Ovary (tissue), 3 donors: ENCODE results near the gene COL18A1.

Experiments
- CTCF ChIP-seq, 3 donors: fragments of 450-650 bp in 2 of 3; fragments of 200-600 bp in 1 of 3; IDR thresholded peaks; one replicate each; pipeline versions ENCODE4 v1.5.1 to v1.8.0; 2016 to 2022; ENCODE audit warnings: antibody characterized with exemption in 3 of 3, mild to moderate bottlenecking in 1 of 3
- POLR2A ChIP-seq: fragments of 450-650 bp; IDR thresholded peaks from one replicate; pipeline ENCODE4 v1.6.1; 2017; ENCODE audit warnings: antibody characterized with exemption, mild to moderate bottlenecking, moderate library complexity
- donor health status: DM: no; HTN: no; CAD: no.

GRCh38 chr21:45390121-45390751, 14.7 kb upstream of the COL18A1 start:
- TF ChIP-seq CTCF (IDR thresholded peaks at IDR 0.05) (no peak), POLR2A (no peak)
